ENCODE data around the gene POTEC. TPM values are rescaled to one million over a fixed set of nuclear protein-coding genes. Genes with fewer than 3 reads are reported as not detected.

The POTEC gene
- total RNA-seq (2022; extraction: Qiagen RNA extraction; ENCODE audit: low read depth) = not detected in 5 replicates

DNA sequence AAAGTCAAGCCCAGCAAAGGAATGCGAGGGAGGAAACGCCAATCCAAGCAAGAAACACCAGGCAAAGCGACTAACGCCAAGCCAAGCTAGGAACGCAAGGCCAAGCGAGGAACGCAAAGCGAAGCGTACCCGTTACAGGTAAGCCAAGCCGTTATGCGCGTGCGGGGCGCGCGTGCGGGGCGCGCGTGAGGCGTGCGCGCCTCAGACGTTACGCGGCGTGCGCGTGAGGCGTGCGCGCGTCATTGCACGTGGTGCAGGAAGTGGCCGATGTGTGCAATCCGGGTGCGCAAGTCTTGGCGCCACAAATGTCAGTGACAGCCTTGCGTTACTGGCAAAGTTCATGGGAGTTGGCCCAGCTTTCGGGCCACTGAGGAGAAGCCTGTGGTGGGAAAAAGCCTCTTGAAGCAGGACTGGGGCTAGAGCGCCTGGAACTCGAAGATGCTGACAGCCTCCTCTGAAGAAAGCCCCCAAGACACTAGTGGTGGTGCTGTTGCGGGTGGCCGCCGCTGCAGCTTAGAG lies at the start of gene POTEC:
TSS of gene POTEC (minus strand) at position 155 of the 519 bp plus-strand sequence. CDS start 454 bp downstream, outside the sequence.

Other genes starting within 250 kb of the POTEC start
- gene ANKRD30B, start 204.6 kb upstream of the POTEC start, total RNA-seq (2022; extraction: Qiagen RNA extraction; ENCODE audit: low read depth) = not detected in 5 replicates

All from A549 treated with GW870086 at 1 μM for 4 hours (cell line).